Thoracic aorta (tissue), 2 donors: Measurements from ENCODE around the gene SLFNL1. TPM values are rescaled to one million over a fixed set of nuclear protein-coding genes. Genes with fewer than 3 reads are reported as not detected.
A peak's percentile ranks its signal among the peaks of the same experiment; 100 is the strongest.

Experiments used
- ATAC-seq: fragments of 150-250 bp; one replicate; pipeline ENCODE4 v1.8.0; 2017; ENCODE audit warnings: low read depth; ENCODE audit not compliant: insufficient number of reproducible peaks, low FRiP score
- DNase-seq: peaks from one replicate; pipeline ENCODE4 v3.0.0-alpha.2; 2020; ENCODE audit warnings: low spot score
- H3K27ac ChIP-seq, 2 donors: fragments of 200-600 bp; sonication (generic); 1 replicate in 1 of 2; 2 replicates in 1 of 2; pipeline ENCODE4 v1.5.1; 2016; ENCODE audit warnings: mild to moderate bottlenecking in 2 of 2, moderate library complexity in 2 of 2
- H3K27me3 ChIP-seq: fragments of 200-600 bp; sonication (generic); replicated peaks from 2 replicates; pipeline ENCODE4 v1.6.0; 2016; ENCODE audit warnings: mild to moderate bottlenecking; ENCODE audit not compliant: insufficient read depth
- H3K36me3 ChIP-seq: fragments of 200-600 bp; sonication (generic); one replicate; pipeline ENCODE4 v1.5.1; 2016
- H3K4me1 ChIP-seq, 2 donors: fragments of 200-600 bp; sonication (generic); 1 replicate in 1 of 2; 2 replicates in 1 of 2; pipeline versions ENCODE4 v1.5.1 to v1.6.0; 2016; ENCODE audit warnings: low read depth in 2 of 2, mild to moderate bottlenecking in 1 of 2; ENCODE audit not compliant: control insufficient read depth in 1 of 2
- H3K4me3 ChIP-seq: fragments of 200-600 bp; sonication (generic); 2 replicates; pipeline ENCODE4 v1.5.1; 2016; ENCODE audit warnings: mild to moderate bottlenecking
- H3K9me3 ChIP-seq: fragments of 200-600 bp; sonication (generic); 2 replicates; pipeline ENCODE4 v1.5.1; 2016
- CTCF ChIP-seq: fragments of 200-600 bp; sonication (generic); IDR thresholded peaks from one replicate; pipeline ENCODE4 v1.5.1; 2019; ENCODE audit warnings: antibody characterized with exemption
- total RNA-seq, 2 donors: library from RNA; depleted of rRNA; stranded (reverse); fragments of >200 nt; gene quantifications; one replicate each; pipeline versions ENCODE4 v1.1.0 to v1.2.3, GENCODE V29; 2016

SLFNL1 gene
- total RNA-seq, 2 donors from 2014 or later = 0.68 to 1.3 TPM

- no peak overlapping the region for H3K4me3 ChIP-seq
- no peaks in the 10 kb centered on the region for H3K36me3 ChIP-seq
- ATAC-seq = no peak
- H3K27ac ChIP-seq = peak overlapping the region; percentile 93 to 96
- H3K4me1 ChIP-seq = peaks cover 21 to 38% of the 10 kb centered on the region in 2 donors
- H3K27me3 ChIP-seq = no peaks in the 10 kb centered on the region
- no peak for TF ChIP-seq CTCF
- DNase-seq = no peak
- no peaks in the 10 kb centered on the region for H3K9me3 ChIP-seq
Observed at GRCh38 chr1:41046347-41046775, 24.8 kb upstream of the SLFNL1 start.

- peak overlapping the region; percentile 93 to 96 for H3K27ac ChIP-seq
- DNase-seq (peak; percentile 56), ATAC-seq (peak; percentile 96)
- H3K4me1 ChIP-seq = peaks cover 21 to 38% of the 10 kb centered on the region in 2 donors
- no peak for TF ChIP-seq CTCF
- no peaks in the 10 kb centered on the region for H3K9me3 ChIP-seq
- H3K27me3 ChIP-seq = no peaks in the 10 kb centered on the region
- H3K36me3 ChIP-seq = no peaks in the 10 kb centered on the region
- H3K4me3 ChIP-seq = peak overlapping the region; percentile 46
Observed at GRCh38 chr1:41045740-41046139, 24.2 kb upstream of the SLFNL1 start.

- no peak for ATAC-seq
- Histone ChIP-seq H3K36me3 (no peaks in the 10 kb centered on the region), H3K27ac (peak overlapping the region; percentile 77 to 96)
Observed at GRCh38 chr1:41044187-41044586, 22.7 kb upstream of the SLFNL1 start.

GRCh38 chr1:41041614-41042270, 20.2 kb upstream of the SLFNL1 start:
- ATAC-seq (no peak), DNase-seq (no peak)
- H3K27me3 ChIP-seq = no peaks in the 10 kb centered on the region
- peaks cover 7% of the 10 kb centered on the region for H3K36me3 ChIP-seq
- H3K9me3 ChIP-seq = no peaks in the 10 kb centered on the region
- peaks cover 19 to 29% of the 10 kb centered on the region in 2 donors for H3K4me1 ChIP-seq
- TF ChIP-seq CTCF = no peak
- H3K4me3 ChIP-seq = no peak overlapping the region
- H3K27ac ChIP-seq = no peak overlapping the region

More at GRCh38 chr1:41044187-41044586, 22.7 kb upstream of the SLFNL1 start:
- Histone ChIP-seq H3K4me3 (no peak overlapping the region), H3K4me1 (peaks cover 21 to 38% of the 10 kb centered on the region in 2 donors), H3K27me3 (no peaks in the 10 kb centered on the region), H3K9me3 (no peaks in the 10 kb centered on the region)
- no peak for TF ChIP-seq CTCF
- DNase-seq = no peak

GRCh38 chr1:41038110-41038509, 16.6 kb upstream of the SLFNL1 start:
- Histone ChIP-seq H3K36me3 (peaks cover 26% of the 10 kb centered on the region), H3K9me3 (no peaks in the 10 kb centered on the region), H3K4me1 (no peaks in the 10 kb centered on the region), H3K27me3 (no peaks in the 10 kb centered on the region), H3K4me3 (no peak overlapping the region), H3K27ac (no peak overlapping the region)
- DNase-seq (no peak), ATAC-seq (no peak)
- TF ChIP-seq CTCF = no peak
